ENCODE measurements around the gene CPXM1.

The CPXM1 gene

DNA sequence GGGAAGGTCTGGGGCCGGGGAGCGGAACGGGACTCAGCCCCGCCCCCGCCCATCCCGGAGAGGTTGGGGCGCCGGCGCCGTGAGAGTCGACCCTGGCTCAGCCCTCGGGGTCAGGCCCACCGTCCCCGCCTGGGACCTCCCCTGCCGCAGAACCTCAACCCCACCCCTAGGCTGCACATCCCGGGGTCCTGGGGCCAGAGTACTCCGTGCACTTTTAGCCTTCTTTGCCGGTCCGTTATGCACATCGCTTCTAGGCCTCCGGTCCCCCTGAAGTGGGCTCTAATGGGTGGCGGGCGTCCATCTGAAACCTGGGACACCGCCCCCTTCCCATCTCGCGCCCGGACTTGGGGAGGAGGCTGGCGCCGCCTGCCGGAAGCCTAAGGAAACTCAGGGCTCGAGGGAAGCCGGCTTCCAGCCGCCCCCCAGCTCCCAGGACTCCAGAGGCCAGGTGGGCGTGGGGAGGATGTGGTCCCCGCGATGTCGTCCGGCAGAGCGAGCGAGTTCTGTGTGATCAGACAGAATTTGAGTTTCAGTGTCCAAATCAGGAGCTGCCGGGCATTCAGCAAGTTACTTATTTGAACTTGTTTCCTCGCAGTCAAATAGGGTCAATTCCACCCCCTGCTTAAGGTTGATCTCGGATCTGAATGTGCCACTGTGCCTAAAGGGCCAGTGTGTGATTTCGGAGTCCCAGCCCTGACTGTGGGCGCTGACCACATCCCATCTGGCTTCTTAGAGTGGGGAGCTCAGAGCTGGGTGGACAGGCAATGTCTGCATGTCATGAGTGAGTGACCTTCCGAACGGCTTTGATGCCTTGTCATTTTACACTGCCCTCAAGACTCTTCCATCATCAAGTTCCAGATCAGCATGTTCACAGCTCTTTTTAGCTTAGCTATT lies 47.6 kb downstream of the CPXM1 start:
- Histone ChIP-seq H3K4me3 (ENCODE audit: low read length) (peak overlapping the region; percentile 53), H3K4me1 (ENCODE audit: insufficient read depth, low read length) (peaks cover 11% of the 10 kb centered on the region; the same call in 1 of the 2 replicates), H3K9ac (ENCODE audit: low read depth, low read length) (no peak overlapping the region), H3K36me3 (ENCODE audit: insufficient read depth, low read length) (no peaks in the 10 kb centered on the region), H3K27ac (ENCODE audit: low read depth, low read length) (no peak overlapping the region), H3K9me3 (ENCODE audit: insufficient read depth, low read depth, low read length) (no peaks in the 10 kb centered on the region), H3K27me3 (ENCODE audit: insufficient read depth, low read length) (peaks cover 74% of the 10 kb centered on the region)
- 10% methylated on average over 47 of the region's 47 CpGs for WGBS

DNA sequence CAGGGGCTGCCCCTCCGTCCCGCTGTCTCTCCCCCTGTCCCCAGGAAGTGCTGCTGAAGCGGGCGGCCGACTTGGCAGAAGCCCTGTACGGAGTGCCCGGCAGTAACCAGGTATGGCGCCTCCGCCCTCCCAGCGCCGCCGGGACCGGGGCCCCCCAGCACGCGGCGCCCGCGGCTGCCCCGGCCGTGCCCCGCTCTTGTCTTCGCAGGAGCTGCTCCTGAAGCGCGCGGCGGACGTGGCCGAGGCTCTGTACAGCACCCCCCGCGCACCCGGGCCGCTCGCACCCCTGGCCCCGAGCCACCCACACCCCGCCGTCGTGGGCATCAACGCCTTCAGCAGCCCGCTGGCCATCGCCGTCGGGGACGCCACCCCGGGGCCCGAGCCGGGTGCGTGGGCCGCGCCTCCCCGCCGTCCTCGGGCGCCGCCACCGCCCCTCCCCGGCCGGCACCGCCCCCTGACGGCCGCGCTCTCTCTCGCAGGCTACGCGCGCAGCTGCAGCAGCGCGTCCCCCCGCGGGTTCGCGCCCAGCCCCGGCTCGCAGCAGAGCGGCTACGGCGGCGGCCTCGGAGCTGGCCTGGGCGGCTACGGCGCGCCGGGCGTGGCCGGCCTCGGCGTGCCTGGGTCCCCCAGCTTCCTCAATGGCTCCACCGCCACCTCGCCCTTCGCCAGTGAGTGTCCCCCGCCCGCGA lies 48.4 kb downstream of the CPXM1 start:
- peak overlapping the region; percentile 53 for H3K4me3 ChIP-seq (ENCODE audit: low read length)

DNA sequence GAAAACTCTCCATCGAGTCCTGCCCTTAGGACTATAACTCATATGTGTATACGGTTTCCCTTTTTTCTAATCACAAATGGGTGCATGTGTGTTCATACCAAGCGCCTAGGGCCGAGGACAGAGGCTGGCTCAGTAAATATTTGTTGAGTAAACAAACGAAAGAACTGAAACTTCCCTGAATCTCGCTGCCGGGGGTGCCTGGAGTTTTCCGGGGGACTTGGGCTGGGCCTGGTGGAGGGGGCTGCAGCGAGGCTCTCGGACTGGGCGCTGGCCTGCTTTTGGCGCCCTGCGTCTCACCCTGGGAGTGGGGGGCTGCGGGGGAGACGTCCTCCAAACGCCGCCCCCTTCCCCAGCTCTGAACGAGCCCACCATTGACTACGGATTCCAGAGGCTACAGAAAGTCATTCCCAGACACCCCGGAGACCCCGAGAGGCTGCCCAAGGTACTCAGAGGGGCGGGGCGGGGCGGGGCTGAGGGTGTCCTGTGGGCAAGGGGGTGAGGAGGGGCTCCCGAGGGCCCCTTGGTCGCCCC lies 49.0 kb downstream of the CPXM1 start:
- H3K36me3 ChIP-seq (ENCODE audit: insufficient read depth, low read length), result no peaks in the 10 kb centered on the region
- no peaks in the 10 kb centered on the region for H3K9me3 ChIP-seq (ENCODE audit: insufficient read depth, low read depth, low read length)
- H3K27me3 ChIP-seq (ENCODE audit: insufficient read depth, low read length), result peaks cover 88% of the 10 kb centered on the region
- no peak overlapping the region for H3K27ac ChIP-seq (ENCODE audit: low read depth, low read length)
- peak overlapping the region; percentile 53 for H3K4me3 ChIP-seq (ENCODE audit: low read length)
- no peak overlapping the region for H3K9ac ChIP-seq (ENCODE audit: low read depth, low read length)
- H3K4me1 ChIP-seq (ENCODE audit: insufficient read depth, low read length), result peaks cover 11% of the 10 kb centered on the region; the same call in 1 of the 2 replicates
- WGBS, result 1% methylated on average over 24 of the region's 26 CpGs

More for the DNA sequence above, 48.4 kb downstream of the CPXM1 start:
- Histone ChIP-seq H3K36me3 (ENCODE audit: insufficient read depth, low read length) (no peaks in the 10 kb centered on the region), H3K27ac (ENCODE audit: low read depth, low read length) (no peak overlapping the region), H3K9me3 (ENCODE audit: insufficient read depth, low read depth, low read length) (no peaks in the 10 kb centered on the region), H3K27me3 (ENCODE audit: insufficient read depth, low read length) (peaks cover 82% of the 10 kb centered on the region), H3K9ac (ENCODE audit: low read depth, low read length) (no peak overlapping the region), H3K4me1 (ENCODE audit: insufficient read depth, low read length) (peaks cover 11% of the 10 kb centered on the region; the same call in 1 of the 2 replicates)
- WGBS, result under 1% methylated on average over 93 of the region's 93 CpGs

DNA sequence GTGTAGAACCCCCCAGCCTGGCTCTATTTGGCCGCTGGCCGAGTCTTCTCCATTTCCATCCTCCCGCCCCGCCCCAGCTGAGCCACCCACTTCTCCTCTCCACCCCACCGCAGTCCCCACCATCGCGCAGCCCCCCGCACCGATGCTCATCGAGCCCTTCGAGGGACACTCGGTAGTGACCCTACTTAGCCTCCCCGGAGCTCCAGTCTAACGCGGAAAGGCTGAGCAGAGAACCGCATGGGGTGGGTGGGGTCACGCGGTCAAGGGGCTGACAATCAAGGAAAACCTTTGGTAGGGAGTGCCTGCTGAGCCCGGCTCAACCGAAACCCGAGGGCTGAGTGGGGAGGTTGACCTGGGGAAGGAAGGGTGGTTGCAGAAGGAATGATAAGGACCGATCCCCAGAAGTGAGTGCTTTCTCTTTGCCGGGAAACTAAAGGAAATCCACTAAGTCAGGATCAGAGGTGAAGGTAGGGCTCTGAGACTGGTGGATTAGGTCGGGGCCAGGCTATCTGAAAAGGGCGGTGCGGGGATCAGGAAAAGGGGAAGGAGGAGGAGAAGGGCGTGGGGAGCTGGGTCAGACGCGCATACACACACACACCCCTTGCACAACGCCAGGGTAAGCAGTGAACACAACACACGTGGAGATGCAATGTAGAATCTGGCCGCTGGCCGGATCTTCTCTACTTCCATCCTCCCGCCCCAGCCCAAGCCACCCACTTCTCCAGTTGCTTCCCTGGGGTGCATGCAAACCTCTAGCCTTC lies 49.8 kb downstream of the CPXM1 start:
- Histone ChIP-seq H3K4me3 (ENCODE audit: low read length) (peak overlapping the region; percentile 53), H3K36me3 (ENCODE audit: insufficient read depth, low read length) (no peaks in the 10 kb centered on the region), H3K9ac (ENCODE audit: low read depth, low read length) (no peak overlapping the region), H3K9me3 (ENCODE audit: insufficient read depth, low read depth, low read length) (no peaks in the 10 kb centered on the region), H3K27ac (ENCODE audit: low read depth, low read length) (no peak overlapping the region), H3K27me3 (ENCODE audit: insufficient read depth, low read length) (peaks cover 96% of the 10 kb centered on the region), H3K4me1 (ENCODE audit: insufficient read depth, low read length) (peaks cover 11% of the 10 kb centered on the region; the same call in 1 of the 2 replicates)
- 1% methylated on average over 34 of the region's 34 CpGs for WGBS

DNA sequence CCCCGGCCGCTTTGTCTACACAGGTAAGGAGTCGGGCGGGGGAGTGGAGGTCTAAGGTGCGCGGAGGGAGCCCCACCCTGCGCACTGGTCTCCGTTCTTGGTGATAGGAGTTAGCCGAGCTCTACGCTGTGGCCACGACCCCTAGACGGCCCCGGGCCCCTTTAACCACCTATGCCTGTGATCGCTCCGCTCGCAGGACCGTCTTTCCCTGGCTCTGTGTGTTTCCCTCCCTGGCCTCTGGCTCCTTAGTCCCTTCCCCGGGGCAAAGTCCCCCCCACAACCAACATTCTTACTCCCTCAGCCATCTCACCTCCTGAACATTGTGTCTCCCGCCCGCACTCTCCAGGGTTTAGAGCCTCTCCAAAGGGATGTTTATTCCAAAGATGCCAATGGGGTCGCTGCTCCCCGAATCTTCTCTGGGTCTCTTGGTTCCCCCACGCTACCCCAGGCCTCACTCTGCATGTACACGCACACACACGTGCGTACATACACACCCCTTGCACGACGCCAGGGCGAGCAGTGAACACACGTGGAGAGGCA lies 50.4 kb downstream of the CPXM1 start:
- WGBS, result 2% methylated on average over 30 of the region's 30 CpGs
- H3K27ac ChIP-seq (ENCODE audit: low read depth, low read length), result no peak overlapping the region

DNA sequence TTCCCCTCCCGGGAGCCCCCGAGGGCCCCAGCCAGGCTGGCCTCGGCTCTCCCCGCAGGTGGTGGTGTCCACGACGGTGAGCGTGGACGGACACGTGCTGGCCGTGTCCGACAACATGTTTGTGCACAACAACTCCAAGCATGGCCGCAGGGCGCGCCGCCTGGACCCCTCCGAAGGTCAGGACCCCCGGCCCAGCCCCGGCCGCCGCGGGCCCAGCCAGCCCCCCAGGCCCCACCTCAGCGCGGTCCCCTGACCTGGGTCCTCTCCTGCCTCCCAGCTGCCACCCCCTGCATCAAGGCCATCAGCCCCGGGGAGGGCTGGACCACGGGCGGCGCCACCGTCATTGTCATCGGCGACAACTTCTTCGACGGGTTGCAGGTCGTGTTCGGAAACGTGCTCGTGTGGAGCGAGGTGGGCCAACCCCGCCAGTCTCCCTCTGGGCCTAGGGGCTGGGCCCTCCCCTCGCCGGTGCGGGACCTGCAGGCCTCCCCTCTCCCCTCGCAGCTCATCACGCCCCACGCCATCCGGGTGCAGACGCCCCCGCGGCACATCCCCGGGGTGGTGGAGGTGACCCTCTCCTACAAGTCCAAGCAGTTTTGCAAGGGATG lies 51.0 kb downstream of the CPXM1 start:
- Histone ChIP-seq H3K27ac (ENCODE audit: low read depth, low read length) (no peak overlapping the region), H3K4me1 (ENCODE audit: insufficient read depth, low read length) (peaks cover 11% of the 10 kb centered on the region; the same call in 1 of the 2 replicates), H3K9ac (ENCODE audit: low read depth, low read length) (no peak overlapping the region), H3K27me3 (ENCODE audit: insufficient read depth, low read length) (peaks cover 100% of the 10 kb centered on the region), H3K36me3 (ENCODE audit: insufficient read depth, low read length) (no peaks in the 10 kb centered on the region), H3K9me3 (ENCODE audit: insufficient read depth, low read depth, low read length) (no peaks in the 10 kb centered on the region), H3K4me3 (ENCODE audit: low read length) (peak overlapping the region; percentile 53; the same call in 1 of the 2 replicates)
- 8% methylated on average over 49 of the region's 49 CpGs for WGBS

More for the DNA sequence above, 50.4 kb downstream of the CPXM1 start:
- H3K9ac ChIP-seq (ENCODE audit: low read depth, low read length), result no peak overlapping the region
- H3K27me3 ChIP-seq (ENCODE audit: insufficient read depth, low read length), result peaks cover 99% of the 10 kb centered on the region
- H3K36me3 ChIP-seq (ENCODE audit: insufficient read depth, low read length), result no peaks in the 10 kb centered on the region
- peaks cover 11% of the 10 kb centered on the region; the same call in 1 of the 2 replicates for H3K4me1 ChIP-seq (ENCODE audit: insufficient read depth, low read length)
- no peaks in the 10 kb centered on the region for H3K9me3 ChIP-seq (ENCODE audit: insufficient read depth, low read depth, low read length)
- peak overlapping the region; percentile 53 for H3K4me3 ChIP-seq (ENCODE audit: low read length)

DNA sequence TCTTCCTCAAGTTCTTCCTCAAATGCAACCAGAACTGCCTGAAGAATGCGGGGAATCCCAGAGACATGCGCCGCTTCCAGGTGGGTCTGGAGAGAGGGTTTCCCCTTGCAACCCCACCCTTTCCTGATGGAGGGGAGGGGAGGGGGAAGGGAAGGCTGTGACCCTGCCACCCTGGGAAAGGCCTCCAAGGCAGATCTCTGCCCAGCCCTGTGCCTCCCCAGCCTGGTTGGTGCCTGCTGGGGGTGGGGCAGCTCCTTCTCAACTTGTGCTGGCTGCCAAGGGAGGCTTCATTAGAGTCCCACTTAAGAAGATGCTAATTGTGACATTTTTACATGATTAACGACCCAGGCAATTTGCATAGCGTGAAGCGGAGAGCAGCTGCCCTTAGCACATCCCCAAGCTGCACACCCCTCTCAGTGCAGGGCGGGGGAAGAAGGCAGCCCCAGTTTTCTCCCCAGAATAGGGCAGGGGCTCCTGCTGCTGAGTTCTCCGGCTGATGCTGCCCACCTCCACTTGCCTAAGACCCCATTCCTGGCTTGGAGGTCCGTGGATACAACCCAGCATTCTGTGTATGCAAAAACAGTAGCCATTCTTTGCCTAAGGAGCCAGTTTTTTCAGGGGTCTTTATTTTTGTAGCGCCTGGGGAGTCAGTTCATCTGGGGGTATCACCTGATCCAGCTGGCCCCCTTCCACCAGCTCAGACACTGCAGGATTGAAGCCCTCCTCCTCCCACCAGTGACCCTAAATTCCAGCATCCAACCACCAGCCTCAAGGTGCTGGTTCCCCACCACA lies 51.7 kb downstream of the CPXM1 start:
- peaks cover 11% of the 10 kb centered on the region; the same call in 1 of the 2 replicates for H3K4me1 ChIP-seq (ENCODE audit: insufficient read depth, low read length)

DNA sequence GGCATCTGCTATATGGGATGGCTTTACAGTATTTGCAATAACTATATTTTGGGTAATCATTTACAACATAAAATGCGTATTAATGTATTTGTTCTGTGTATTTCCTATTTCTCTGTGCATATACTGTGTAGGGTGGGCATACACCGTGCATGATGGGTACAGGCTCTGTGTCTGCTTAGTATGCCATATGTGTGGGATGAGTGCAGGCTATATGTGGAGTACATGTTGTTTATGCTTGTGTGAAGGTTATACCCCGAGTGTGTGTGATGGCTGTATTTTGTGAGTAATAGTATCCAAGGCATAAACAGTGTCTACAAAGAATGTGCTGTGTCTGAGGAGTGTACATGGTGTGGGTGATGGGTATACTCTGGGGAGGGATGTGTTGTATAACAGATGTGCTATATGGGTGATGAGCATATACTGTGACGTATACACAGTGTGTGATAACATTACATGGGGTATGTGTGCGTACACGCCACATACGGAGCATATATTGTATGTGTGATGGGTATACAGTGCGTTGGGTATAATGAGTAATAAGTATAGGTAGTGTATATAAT lies 52.7 kb downstream of the CPXM1 start:
- H3K27ac ChIP-seq (ENCODE audit: low read depth, low read length), result no peak overlapping the region
- WGBS, result 91% methylated on average over 8 of the region's 8 CpGs
- no peaks in the 10 kb centered on the region for H3K36me3 ChIP-seq (ENCODE audit: insufficient read depth, low read length)
- peaks cover 93% of the 10 kb centered on the region for H3K27me3 ChIP-seq (ENCODE audit: insufficient read depth, low read length)
- no peak overlapping the region for H3K4me3 ChIP-seq (ENCODE audit: low read length)
- H3K9me3 ChIP-seq (ENCODE audit: insufficient read depth, low read depth, low read length), result no peaks in the 10 kb centered on the region
- H3K9ac ChIP-seq (ENCODE audit: low read depth, low read length), result no peak overlapping the region
- H3K4me1 ChIP-seq (ENCODE audit: insufficient read depth, low read length), result peaks cover 11% of the 10 kb centered on the region; the same call in 1 of the 2 replicates

More for the DNA sequence above, 51.7 kb downstream of the CPXM1 start:
- peaks cover 94% of the 10 kb centered on the region for H3K27me3 ChIP-seq (ENCODE audit: insufficient read depth, low read length)
- 5% methylated on average over 8 of the region's 10 CpGs for WGBS
- H3K27ac ChIP-seq (ENCODE audit: low read depth, low read length), result no peak overlapping the region
- H3K4me3 ChIP-seq (ENCODE audit: low read length), result peak overlapping the region; percentile 21; the same call in 1 of the 2 replicates
- no peaks in the 10 kb centered on the region for H3K36me3 ChIP-seq (ENCODE audit: insufficient read depth, low read length)
- no peaks in the 10 kb centered on the region for H3K9me3 ChIP-seq (ENCODE audit: insufficient read depth, low read depth, low read length)
- no peak overlapping the region for H3K9ac ChIP-seq (ENCODE audit: low read depth, low read length)

DNA sequence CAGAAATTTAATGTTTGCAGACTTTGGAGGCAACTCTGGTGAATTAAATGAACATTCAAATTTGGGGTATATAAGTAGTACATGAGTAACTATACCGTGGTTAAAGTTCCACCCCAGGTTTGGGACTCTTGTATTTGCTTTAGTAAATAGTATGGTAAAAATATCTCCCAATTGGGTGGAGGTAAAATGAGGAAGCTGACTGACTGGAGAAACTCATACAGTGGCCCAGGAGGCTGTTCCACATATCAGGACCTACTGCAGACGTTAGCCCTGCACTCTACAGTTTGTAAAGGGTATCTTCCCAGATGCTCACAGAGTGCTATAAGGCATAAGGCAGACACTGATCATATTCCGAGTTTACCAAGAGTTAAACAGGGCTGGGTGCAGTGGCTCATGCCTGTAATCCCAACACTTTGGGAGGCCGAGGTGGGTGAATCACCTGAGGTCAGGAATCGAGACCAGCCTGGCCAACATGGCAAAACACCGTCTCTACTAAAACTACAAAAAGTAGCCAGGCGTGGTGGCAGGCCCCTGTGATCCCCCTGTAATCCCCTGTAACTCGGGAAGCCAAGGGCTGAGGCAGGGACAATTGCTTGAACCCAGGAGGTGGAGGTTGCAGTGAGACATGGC lies 53.7 kb downstream of the CPXM1 start:
- H3K36me3 ChIP-seq (ENCODE audit: insufficient read depth, low read length), result no peaks in the 10 kb centered on the region
- no peaks in the 10 kb centered on the region for H3K9me3 ChIP-seq (ENCODE audit: insufficient read depth, low read depth, low read length)
- peaks cover 93% of the 10 kb centered on the region for H3K27me3 ChIP-seq (ENCODE audit: insufficient read depth, low read length)
- 78% methylated on average over 8 of the region's 8 CpGs for WGBS
- H3K4me3 ChIP-seq (ENCODE audit: low read length), result no peak overlapping the region
- no peak overlapping the region for H3K9ac ChIP-seq (ENCODE audit: low read depth, low read length)
- peaks cover 11% of the 10 kb centered on the region; the same call in 1 of the 2 replicates for H3K4me1 ChIP-seq (ENCODE audit: insufficient read depth, low read length)
- no peak overlapping the region for H3K27ac ChIP-seq (ENCODE audit: low read depth, low read length)
